ENCODE measurements around the gene RPL35A.
"Not testable (repeated sequence)": the region's sequence is repeated elsewhere in the genome, so short reads cannot be mapped to it uniquely, and the experiment has no call there.

The RPL35A gene

DNA sequence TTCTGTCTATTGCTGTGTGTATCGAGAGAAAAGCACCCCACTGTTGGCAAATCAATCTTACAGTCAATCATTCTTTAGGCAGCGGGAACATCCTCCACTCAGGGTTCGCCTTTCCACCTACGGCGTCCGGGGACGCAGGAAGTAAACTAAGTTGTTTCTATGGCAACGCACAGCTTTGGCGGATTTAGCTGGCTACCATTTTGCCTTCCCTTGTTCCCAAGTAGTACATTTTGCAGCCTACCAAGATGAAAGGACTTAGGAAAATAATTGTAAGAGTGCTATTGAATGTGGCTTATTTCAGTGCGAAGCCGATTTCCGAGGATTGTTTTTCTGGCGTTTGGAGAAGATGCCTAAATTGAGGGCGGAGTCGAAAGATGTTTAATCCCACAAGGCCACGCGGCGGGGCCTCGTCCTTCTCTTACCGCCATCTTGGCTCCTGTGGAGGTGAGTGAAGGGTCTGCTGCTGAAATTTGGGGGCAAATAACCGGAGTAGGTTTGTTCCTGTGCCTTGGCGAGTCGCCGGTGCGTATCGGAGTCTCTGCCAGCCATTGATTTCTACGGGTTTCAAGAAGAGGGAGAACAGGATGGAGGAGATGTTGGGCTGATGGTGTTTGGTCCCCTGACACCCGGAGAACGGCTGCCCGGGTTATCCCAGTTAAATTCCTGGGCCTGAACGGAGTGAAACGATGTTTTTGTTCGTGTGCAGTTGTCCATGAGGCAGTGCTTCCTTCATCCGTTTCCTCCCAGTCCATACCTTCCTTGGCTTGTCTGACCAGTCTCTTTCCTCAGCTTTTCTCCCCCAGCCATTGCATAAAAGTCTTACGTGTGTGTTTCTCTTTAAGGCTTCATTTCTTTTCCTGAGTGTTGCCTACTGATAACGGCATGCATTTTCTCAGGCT is at the start of gene RPL35A:
TSS of gene RPL35A (plus strand) at position 413 of the 899 bp plus-strand sequence. CDS start 778 bp downstream, outside the sequence.
- DNase-seq (ENCODE audit: low read depth in 2 of 3, low spot score in 1 of 3) = peak; percentile 74 to 94 (median 75)

DNA sequence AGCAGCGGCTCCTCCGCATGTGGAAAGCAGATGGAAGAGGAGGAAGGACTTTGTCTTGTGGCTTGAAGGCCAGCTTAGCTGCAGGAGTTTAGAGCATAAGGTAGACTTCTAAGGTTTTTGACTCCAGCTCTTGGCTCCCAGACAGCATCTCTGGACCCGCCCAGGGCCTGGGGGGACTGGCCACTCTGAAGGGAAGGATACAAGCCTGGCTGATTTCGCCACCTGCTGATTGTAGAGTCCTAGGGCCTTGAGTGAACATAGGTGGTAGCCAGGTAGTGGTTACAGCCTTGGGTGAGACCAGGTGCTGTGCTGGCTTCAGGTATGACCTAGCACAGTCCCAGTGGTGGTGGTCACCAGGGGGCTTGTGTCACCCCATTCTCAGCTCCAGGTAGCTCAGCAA is 48.4 kb upstream of the RPL35A start:
- no peak for DNase-seq (ENCODE audit: low read depth in 2 of 3, low spot score in 1 of 3)

DNA sequence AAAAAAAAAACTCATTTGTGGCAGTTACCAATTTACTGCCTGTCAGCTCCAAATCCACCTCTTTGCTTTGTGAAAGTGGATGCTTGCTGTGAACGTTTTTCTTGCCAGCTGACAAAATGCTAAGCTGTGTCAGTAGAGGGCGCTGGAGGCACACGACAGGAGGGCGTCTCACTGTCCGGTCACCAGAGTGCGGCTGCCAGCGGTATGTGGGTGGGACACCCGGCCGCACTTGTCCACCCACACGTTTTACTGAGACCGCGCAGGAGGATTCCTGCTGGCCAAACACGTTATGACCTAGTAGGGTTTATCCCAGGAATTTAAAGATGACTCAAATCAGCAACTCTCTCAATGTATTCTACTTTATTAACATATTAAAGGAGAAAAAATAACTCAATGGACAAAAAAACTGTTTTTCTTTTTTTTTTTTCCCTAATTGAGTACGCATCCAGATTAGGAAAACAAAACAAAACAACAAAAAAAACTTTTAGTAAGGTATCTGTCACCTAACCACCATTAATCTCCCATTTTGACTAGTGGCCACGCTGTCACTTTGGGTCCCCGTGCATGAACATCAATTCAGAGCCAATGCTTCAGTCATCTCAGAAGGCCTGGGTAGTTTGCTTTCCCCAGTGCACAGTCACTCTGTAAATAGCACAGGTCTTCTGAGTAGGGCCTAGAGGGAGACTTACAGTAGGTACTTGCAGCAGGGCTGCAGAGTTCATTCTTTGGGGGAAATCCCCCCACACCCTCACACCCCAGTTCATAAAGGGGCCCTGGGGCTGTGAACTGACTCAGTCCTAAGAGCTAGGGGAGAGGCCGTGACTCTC is 43.8 kb upstream of the RPL35A start:
- peak; percentile 81 to 89 (median 85) for DNase-seq (ENCODE audit: low read depth in 2 of 3, low spot score in 1 of 3)

DNA sequence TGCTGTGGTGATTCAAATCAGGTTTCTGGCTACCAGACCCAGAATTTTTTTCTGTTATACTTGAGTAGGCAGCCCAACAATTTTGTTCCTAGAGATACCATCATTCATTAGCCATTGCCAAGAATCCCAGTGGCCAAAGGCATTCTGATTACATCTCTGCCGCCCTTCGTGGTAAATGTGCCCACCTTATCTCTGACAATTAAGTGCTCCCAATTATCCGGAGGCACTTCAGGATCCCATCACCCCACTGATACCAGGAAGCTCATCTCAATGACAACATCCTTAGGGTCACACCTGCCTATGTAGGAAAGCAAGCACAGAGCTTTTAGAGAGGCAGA is 43.2 kb upstream of the RPL35A start:
- no peak for DNase-seq (ENCODE audit: low read depth in 2 of 3, low spot score in 1 of 3)

DNA sequence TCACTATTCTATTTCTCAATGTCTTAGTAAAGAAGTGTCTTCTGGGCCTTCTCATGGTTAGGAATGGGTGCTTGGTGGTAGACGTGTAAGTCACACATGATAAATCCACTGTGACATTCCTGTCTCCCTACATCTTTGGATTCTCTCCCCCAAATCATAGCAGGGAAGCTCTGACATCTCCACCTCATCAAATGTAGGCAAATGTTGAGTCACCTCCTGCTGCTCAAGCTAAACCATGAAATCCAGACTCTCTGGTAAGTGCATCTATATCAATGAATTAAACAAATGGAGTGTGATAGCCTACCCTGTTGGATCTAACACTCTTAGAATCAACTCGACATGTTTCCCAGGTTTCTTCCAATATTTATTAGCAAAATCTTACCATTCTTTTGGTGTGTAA is 42.8 kb upstream of the RPL35A start:
- DNase-seq (ENCODE audit: low read depth in 2 of 3, low spot score in 1 of 3) = no peak

DNA sequence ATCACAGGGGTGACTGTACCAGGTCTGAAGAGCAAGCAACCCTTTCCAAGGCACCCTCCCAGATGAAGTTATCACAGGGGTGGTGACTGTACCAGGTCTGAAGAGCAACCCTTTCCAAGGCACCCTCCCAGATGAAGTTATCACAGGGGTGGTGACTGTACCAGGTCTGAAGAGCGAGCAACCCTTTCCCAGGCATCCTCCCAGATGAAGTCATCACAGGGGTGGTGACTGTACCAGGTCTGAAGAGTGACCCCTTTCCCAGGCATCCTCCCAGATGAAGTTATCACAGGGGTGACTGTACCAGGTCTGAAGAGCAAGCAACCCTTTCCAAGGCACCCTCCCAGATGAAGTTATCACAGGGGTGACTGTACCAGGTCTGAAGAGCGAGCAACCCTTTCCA is 41.4 kb upstream of the RPL35A start:
- not testable (repeated sequence) for DNase-seq (ENCODE audit: low read depth in 2 of 3, low spot score in 1 of 3)

DNA sequence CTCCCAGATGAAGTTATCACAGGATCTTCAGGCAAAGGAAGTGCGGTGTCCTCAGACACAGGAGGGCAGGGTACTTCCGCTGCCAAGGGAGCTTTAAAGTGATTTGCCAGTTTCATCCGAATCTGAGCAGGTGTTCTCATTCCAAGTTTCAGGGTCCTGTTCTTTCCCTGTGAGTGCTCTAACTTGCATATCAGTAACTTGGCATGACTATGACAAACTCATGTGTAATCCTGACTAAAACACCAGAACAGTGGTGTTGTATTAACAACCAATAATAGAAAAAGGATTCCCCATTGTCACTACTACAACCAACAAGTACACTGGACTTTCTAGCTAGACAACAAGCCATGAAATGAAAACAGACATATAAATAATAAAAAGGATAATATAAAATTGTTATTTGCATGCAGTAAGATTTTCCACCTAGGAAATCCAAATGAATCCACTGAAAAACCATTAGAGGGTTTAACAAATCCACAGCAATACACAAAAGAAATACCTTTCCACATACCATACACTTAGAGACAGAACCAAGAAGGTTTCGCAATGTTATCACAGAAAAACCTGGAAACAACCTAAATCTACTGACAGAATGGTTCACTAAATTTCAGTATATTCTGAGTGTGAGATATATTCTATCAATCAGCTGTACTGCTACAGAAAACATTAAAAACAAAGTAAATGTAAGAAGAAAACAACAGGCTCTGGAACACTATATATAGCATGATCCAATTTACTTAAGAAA is 40.9 kb upstream of the RPL35A start:
- no peak for DNase-seq (ENCODE audit: low read depth in 2 of 3, low spot score in 1 of 3)

DNA sequence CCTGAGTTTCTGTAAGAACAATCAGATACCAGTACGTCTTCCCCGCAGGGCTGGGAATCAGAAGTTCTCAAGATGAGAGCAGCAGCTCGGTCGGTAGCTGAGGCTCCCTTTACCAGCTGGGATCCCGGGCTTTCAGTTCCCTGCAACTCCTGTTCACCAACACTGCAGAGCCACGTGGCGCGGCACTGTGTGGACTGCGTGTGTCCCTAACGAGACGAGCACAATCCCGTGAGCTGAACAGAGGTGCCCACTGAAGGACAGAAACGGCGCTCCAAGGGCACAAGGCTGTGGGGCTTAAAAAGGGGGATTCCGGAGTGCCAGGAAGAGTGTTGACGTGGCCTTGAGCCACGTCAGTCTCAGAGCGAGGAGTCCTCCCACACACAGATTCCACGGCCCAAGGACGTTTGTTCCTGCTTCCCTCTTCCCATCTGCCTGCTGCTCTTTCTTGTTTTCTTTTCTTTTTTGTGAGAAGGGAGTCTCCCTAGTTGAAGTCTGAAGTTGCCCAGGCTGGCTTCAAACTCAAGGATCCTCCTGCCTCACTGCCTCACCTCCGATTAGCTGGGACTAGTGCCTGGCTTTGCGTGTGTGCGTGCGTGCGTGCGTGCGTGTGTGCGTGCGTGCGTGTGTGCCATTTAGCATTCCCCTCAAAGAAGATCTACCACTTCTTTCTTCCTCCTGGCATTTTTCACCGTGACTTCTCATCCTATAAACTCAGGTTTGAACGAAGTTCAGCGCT is 37.1 kb upstream of the RPL35A start:
- DNase-seq (ENCODE audit: low read depth in 2 of 3, low spot score in 1 of 3) = no peak

DNA sequence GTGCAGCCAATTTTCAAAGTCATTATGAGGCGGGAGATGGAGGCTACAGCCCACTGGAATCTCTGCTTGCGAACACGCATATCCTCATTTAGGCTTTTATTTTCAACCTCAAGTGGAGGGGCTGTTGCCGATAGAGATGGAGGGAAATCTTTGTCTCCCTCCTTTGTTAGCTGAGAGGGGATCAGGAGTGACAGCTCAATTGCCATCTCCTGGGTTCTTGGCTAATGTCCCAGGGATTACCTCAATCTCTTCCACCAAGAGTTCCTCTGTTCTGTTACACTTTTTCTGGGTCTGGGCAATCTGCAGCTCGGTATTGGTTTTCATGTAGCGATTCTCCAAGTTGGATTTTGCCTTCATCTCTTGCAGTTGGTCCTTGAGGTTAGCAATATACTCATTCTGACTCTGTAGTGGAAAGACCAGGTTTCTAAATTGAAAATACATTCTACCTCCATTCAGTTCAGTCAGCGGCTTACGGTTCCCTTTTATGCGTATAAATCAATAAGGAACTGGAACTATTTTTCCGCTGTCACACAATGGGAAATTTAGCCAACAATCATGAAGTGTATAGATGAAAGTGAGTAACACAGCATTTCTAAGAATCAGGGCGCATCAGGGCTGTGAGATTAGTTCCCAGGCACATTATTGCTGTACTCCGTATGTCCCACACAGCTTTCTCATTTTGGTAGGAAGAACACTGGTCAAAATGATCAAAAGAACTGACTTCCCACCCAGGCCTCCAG is 36.2 kb upstream of the RPL35A start:
- DNase-seq (ENCODE audit: low read depth in 2 of 3, low spot score in 1 of 3) = no peak

DNA sequence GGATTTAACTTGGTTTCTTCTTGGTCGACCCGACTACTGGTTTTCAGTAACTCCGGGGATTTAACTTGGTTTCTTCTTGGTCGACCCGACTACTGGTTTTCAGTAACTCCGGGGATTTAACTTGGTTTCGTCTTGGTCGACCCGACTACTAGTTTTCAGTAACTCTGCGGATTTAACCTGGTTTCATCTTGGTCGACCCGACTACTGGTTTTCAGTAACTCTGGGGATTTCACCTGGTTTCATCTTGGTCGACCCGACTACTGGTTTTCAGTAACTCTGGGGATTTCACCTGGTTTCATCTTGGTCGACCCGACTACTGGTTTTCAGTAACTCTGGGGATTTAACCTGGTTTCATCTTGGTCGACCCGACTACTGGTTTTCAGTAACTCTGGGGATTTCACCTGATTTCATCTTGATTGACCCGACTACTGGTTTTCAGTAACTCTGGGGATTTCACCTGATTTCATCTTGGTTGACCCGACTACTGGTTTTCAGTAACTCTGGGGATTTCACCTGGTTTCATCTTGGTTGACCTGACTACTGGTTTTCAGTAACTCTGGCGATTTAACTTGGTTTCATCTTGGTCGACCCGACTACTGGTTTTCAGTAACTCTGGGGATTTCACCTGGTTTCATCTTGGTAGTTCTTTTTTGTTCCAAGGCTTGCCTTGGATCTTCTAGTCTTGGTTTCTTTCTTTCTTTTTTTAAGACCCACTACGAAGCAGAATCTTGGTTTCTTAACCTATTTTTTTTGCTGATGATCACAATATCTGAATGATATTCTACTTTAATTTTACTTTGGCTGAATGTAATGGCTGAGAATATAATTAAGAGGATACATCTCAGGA is 28.3 kb upstream of the RPL35A start:
- DNase-seq (ENCODE audit: low read depth in 2 of 3, low spot score in 1 of 3) = not testable (repeated sequence)

DNA sequence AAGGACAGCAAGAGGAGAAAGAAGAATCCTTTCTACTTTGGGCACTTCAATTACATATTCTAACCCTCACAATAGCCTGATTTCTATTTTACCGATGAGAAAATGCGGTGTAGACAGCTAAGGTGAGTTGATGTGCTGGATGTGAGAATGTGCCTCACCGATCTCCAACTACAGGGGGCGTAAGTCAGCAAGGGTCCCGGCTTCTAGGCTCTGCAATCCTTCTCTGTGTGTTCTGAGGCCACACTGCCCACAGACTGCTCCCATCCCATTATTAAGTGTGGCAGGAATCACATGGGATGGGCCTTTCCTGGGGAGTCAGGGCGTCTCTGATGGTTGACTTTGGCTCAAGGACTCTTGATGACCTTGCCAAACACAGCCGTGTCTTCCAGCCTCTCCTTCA is 23.6 kb upstream of the RPL35A start:
- DNase-seq (ENCODE audit: low read depth in 2 of 3, low spot score in 1 of 3) = no peak

DNA sequence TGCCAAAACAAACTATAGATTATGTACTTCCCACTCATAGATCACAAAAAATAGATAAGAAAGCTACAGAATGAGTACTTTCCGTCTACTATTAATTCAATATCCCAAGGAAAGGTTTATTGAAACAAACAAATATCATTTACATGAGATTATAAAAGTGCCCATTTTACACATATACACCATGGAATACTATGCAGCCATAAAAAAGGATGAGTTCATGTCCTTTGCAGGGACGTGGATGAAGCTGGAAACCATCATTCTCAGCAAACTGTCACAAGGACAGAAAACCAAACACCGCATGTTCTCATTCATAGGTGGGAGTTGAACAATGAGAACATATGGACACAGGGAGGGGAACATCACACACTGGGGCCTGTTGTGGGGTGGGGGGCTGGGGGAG is 22.4 kb upstream of the RPL35A start:
- not testable (repeated sequence) for DNase-seq (ENCODE audit: low read depth in 2 of 3, low spot score in 1 of 3)

DNA sequence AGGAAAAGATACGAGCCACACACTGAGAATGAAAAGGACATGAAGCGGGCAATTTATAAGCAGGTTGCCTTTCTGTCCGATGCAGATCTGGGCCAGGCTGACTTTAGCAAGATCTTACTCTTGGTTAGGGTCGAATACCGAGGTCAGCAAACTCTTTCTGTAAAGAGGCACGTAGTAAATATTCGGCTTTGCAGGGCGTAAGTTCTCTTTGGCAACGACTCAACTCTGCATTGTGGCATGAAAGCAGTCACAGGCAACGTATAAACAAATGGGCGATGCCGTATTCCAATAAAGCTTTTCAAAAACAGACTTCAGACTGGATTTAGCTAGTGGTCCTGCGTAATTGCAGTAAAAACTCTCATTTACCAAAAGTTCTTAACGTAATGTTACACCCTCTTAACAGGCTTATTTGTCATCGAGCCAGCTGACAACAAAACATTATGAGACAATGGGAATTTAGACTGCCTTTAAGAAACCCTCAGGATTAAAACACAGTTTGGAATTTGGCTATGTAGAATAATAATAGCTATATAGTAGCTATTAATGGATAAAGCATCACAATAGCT is 13.1 kb upstream of the RPL35A start:
- no peak for DNase-seq (ENCODE audit: low read depth in 2 of 3, low spot score in 1 of 3)

DNA sequence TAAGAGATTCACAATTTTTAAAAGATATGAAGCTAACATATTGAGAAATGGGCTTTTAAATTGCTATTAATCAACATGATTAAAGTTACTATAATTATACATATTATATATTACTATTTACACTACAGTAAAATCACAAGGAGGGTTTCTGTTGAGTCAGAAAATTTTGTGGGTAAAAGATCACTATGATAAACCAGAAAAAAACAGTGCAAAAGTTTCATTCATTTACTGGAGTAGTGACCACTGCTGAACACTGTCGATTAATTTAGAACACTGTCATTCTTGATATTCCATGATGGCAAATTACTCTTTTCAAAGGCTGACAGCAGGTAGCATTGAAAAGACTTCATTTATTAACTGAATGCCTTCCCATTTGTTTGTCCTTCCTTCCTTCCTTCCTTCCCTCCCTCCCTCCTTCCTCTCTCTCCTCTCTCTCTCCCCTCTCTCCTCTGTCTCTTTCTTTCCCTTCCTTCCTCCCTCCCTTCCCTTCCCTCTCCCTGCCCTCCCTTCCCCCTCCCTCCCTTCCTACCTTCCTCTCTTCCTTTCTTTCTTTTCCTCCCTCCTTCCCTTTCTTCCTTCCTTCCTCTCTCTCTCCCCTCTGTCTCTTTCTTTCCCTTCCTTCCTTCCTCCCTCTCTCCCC is 9.1 kb upstream of the RPL35A start:
- DNase-seq (ENCODE audit: low read depth in 2 of 3, low spot score in 1 of 3) = no peak

DNA sequence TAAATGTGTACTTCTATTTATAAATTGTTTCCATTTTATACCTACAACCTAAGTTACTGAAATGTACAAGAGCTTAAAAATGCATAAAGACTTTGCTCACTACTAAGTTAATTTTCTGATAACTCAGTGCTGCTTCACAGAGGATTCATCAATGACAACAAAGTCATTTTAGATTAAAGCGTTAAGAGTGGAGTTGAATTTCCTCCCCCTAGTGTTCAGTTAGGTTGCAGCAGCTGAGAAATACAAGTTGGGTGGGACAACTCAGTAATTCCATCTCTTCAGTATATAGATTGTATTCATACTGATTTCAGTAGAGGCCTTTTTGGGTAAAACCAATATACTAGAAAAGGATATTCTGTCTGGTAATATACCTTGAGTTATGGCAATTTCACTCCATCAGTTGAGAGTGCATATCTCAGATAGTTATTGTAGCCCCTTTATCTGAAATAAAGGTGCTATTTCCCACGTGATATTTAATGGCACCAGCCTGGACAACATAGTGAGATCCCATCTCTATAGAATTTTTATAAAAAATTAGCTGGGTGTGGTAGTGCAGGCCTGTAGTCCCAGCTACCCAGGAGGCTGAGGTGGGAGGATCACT is 6.9 kb upstream of the RPL35A start:
- peak in 1 of 3 donors; percentile 37 for DNase-seq (ENCODE audit: low read depth in 2 of 3, low spot score in 1 of 3)

DNA sequence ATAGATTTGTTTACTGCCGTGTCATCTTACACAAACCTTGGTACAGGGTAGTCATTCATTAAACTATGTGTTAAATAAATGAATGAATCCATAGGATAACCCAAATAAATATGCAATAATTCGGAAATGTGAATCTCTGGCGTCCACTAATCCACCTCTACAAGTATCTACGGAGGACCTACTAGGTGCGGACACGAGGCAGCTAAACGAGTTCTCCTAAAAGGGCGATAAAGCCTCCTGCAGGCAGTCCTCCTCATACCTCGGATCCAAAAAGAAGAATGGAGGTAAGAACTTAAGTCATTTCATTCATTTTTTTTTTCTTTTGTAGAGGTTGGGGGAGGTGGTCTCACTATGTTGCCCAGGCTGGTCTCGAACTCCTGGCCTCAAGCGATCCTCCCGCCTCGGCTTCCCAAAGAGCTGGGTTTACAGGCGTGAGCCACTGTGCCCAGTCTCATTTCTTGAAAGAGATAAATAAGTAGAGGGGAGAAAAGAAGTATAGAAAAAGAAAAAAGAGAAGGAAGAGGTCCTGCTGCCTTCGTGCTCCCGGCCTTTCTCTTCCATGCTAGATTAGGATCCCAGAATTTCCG is 706 bp upstream of the RPL35A start:
- DNase-seq (ENCODE audit: low read depth in 2 of 3, low spot score in 1 of 3) = no peak

DNA sequence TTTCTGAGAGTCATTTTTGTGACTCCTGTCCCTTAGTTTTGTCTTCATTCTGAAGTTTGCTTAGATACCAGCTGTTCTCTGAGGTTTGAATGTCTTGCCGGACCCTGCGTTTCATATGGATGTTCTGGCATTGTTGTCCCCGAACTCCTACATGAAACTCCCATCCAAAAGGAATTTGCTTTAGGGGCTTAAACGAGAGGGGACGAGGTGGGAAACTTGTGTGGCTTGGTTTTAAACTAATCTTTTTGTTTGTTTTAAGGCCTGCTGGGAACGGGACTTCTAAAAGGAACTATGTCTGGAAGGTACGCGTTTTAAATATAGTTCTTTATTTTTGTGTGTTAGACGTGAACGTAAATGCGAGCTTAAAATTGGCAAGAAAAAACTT is 679 bp downstream of the RPL35A start:
- no peak for DNase-seq (ENCODE audit: low read depth in 2 of 3, low spot score in 1 of 3)
